ENCODE data around the gene LDLRAP1. TPM values are rescaled to one million over a fixed set of nuclear protein-coding genes. Genes with fewer than 3 reads are reported as not detected.

Gene LDLRAP1
- total and polyA plus RNA-seq, 9 of the 15 experiments (the other 6 are each of a cell fraction or from before 2014, with no cell fraction given) = 0.56 to 29.6 (median 16.2) TPM

GRCh38 chr1:25543425-25544242 is at the start of gene LDLRAP1 (continued):
- TF ChIP-seq, protein P1, sequence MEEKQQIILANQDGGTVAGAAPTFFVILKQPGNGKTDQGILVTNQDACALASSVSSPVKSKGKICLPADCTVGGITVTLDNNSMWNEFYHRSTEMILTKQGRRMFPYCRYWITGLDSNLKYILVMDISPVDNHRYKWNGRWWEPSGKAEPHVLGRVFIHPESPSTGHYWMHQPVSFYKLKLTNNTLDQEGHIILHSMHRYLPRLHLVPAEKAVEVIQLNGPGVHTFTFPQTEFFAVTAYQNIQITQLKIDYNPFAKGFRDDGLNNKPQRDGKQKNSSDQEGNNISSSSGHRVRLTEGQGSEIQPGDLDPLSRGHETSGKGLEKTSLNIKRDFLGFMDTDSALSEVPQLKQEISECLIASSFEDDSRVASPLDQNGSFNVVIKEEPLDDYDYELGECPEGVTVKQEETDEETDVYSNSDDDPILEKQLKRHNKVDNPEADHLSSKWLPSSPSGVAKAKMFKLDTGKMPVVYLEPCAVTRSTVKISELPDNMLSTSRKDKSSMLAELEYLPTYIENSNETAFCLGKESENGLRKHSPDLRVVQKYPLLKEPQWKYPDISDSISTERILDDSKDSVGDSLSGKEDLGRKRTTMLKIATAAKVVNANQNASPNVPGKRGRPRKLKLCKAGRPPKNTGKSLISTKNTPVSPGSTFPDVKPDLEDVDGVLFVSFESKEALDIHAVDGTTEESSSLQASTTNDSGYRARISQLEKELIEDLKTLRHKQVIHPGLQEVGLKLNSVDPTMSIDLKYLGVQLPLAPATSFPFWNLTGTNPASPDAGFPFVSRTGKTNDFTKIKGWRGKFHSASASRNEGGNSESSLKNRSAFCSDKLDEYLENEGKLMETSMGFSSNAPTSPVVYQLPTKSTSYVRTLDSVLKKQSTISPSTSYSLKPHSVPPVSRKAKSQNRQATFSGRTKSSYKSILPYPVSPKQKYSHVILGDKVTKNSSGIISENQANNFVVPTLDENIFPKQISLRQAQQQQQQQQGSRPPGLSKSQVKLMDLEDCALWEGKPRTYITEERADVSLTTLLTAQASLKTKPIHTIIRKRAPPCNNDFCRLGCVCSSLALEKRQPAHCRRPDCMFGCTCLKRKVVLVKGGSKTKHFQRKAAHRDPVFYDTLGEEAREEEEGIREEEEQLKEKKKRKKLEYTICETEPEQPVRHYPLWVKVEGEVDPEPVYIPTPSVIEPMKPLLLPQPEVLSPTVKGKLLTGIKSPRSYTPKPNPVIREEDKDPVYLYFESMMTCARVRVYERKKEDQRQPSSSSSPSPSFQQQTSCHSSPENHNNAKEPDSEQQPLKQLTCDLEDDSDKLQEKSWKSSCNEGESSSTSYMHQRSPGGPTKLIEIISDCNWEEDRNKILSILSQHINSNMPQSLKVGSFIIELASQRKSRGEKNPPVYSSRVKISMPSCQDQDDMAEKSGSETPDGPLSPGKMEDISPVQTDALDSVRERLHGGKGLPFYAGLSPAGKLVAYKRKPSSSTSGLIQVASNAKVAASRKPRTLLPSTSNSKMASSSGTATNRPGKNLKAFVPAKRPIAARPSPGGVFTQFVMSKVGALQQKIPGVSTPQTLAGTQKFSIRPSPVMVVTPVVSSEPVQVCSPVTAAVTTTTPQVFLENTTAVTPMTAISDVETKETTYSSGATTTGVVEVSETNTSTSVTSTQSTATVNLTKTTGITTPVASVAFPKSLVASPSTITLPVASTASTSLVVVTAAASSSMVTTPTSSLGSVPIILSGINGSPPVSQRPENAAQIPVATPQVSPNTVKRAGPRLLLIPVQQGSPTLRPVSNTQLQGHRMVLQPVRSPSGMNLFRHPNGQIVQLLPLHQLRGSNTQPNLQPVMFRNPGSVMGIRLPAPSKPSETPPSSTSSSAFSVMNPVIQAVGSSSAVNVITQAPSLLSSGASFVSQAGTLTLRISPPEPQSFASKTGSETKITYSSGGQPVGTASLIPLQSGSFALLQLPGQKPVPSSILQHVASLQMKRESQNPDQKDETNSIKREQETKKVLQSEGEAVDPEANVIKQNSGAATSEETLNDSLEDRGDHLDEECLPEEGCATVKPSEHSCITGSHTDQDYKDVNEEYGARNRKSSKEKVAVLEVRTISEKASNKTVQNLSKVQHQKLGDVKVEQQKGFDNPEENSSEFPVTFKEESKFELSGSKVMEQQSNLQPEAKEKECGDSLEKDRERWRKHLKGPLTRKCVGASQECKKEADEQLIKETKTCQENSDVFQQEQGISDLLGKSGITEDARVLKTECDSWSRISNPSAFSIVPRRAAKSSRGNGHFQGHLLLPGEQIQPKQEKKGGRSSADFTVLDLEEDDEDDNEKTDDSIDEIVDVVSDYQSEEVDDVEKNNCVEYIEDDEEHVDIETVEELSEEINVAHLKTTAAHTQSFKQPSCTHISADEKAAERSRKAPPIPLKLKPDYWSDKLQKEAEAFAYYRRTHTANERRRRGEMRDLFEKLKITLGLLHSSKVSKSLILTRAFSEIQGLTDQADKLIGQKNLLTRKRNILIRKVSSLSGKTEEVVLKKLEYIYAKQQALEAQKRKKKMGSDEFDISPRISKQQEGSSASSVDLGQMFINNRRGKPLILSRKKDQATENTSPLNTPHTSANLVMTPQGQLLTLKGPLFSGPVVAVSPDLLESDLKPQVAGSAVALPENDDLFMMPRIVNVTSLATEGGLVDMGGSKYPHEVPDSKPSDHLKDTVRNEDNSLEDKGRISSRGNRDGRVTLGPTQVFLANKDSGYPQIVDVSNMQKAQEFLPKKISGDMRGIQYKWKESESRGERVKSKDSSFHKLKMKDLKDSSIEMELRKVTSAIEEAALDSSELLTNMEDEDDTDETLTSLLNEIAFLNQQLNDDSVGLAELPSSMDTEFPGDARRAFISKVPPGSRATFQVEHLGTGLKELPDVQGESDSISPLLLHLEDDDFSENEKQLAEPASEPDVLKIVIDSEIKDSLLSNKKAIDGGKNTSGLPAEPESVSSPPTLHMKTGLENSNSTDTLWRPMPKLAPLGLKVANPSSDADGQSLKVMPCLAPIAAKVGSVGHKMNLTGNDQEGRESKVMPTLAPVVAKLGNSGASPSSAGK (IDR thresholded peaks at IDR 0.05) = no peak
- TF ChIP-seq NCOA2 (IDR thresholded peaks at IDR 0.05; ENCODE audit: partially characterized antibody in 2 of 2) (no peak), ATF1 (CRISPR knock-in tag; IDR thresholded peaks at IDR 0.05) (no peak), ATF1 (tag; IDR thresholded peaks at IDR 0.05) (peak; percentile 20; the same call in 1 of the 2 replicates), ZNF431 (CRISPR knock-in tag; IDR thresholded peaks at IDR 0.05) (peak; percentile 21; the same call in 1 of the 2 replicates), KDM5B (IDR thresholded peaks at IDR 0.05; ENCODE audit: insufficient replicate concordance, low read depth, low read length) (peak; percentile 25), ZFP36 (IDR thresholded peaks at IDR 0.05; ENCODE audit: low read depth, low read length, partially characterized antibody) (no peak), SRSF1 (IDR thresholded peaks at IDR 0.05; ENCODE audit: low read depth, low read length) (no peak), RBM34 (IDR thresholded peaks at IDR 0.05; ENCODE audit: borderline replicate concordance, insufficient read depth, low read length) (no peak), SMAD4 (CRISPR knock-in tag; conservative IDR thresholded peaks at IDR 0.05) (peak; percentile 77), TBL1XR1 (IDR thresholded peaks at IDR 0.05; ENCODE audit: low read length in 2 of 2) (no peak)
- TF ChIP-seq, protein P2, sequence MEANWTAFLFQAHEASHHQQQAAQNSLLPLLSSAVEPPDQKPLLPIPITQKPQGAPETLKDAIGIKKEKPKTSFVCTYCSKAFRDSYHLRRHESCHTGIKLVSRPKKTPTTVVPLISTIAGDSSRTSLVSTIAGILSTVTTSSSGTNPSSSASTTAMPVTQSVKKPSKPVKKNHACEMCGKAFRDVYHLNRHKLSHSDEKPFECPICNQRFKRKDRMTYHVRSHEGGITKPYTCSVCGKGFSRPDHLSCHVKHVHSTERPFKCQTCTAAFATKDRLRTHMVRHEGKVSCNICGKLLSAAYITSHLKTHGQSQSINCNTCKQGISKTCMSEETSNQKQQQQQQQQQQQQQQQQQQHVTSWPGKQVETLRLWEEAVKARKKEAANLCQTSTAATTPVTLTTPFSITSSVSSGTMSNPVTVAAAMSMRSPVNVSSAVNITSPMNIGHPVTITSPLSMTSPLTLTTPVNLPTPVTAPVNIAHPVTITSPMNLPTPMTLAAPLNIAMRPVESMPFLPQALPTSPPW (CRISPR knock-in tag; IDR thresholded peaks at IDR 0.05) = peak; percentile 82

Measured in K562 (cell line).